Ishikawa (cell line): Measurements from ENCODE around the gene RASGEF1B.

Experiments
- CEBPB ChIP-seq: IDR thresholded peaks from 2 replicates; pipeline ENCODE4 v1.6.1; 2012
- EGR1 ChIP-seq: IDR thresholded peaks from 2 replicates; pipeline ENCODE4 v1.6.1; 2012
- EP300 ChIP-seq: IDR thresholded peaks from 2 replicates; pipeline ENCODE4 v1.6.1; 2012; ENCODE audit warnings: borderline replicate concordance
- FOXM1 ChIP-seq: IDR thresholded peaks from 2 replicates; pipeline ENCODE4 v1.6.1; 2012; ENCODE audit warnings: low read depth, borderline replicate concordance
- NFIC ChIP-seq: IDR thresholded peaks from 2 replicates; pipeline ENCODE4 v1.6.1; 2012
- RAD21 ChIP-seq: IDR thresholded peaks from 2 replicates; pipeline ENCODE4 v1.6.1; 2012; ENCODE audit warnings: low read depth
- TAF1 ChIP-seq: IDR thresholded peaks from 2 replicates; pipeline ENCODE4 v1.6.1; 2012; ENCODE audit warnings: low read depth, mild to moderate bottlenecking
- TCF12 ChIP-seq: IDR thresholded peaks from 2 replicates; pipeline ENCODE4 v1.6.1; 2012; ENCODE audit warnings: low read depth
- TEAD4 ChIP-seq: IDR thresholded peaks from 2 replicates; pipeline ENCODE4 v1.6.1; 2012
- YY1 ChIP-seq: IDR thresholded peaks from 2 replicates; pipeline ENCODE4 v1.6.1; 2012; ENCODE audit warnings: low read depth
- ZBTB7A ChIP-seq: IDR thresholded peaks from 2 replicates; pipeline ENCODE4 v1.6.1; 2012; ENCODE audit warnings: low read depth
- TF ChIP-seq, protein P1 (sequence below): IDR thresholded peaks from 2 replicates; pipeline ENCODE4 v1.6.1; 2012; ENCODE audit warnings: low read depth, mild to moderate bottlenecking
- TF ChIP-seq, protein P2 (sequence below): IDR thresholded peaks from 2 replicates; pipeline ENCODE4 v1.6.1; 2012
- TF ChIP-seq, protein P3 (sequence below): IDR thresholded peaks from 2 replicates; pipeline ENCODE4 v1.6.1; 2012

Gene RASGEF1B

GRCh38 chr4:81472281-81473182 lies 825 bp upstream of the RASGEF1B start:
- TF ChIP-seq, protein P1, sequence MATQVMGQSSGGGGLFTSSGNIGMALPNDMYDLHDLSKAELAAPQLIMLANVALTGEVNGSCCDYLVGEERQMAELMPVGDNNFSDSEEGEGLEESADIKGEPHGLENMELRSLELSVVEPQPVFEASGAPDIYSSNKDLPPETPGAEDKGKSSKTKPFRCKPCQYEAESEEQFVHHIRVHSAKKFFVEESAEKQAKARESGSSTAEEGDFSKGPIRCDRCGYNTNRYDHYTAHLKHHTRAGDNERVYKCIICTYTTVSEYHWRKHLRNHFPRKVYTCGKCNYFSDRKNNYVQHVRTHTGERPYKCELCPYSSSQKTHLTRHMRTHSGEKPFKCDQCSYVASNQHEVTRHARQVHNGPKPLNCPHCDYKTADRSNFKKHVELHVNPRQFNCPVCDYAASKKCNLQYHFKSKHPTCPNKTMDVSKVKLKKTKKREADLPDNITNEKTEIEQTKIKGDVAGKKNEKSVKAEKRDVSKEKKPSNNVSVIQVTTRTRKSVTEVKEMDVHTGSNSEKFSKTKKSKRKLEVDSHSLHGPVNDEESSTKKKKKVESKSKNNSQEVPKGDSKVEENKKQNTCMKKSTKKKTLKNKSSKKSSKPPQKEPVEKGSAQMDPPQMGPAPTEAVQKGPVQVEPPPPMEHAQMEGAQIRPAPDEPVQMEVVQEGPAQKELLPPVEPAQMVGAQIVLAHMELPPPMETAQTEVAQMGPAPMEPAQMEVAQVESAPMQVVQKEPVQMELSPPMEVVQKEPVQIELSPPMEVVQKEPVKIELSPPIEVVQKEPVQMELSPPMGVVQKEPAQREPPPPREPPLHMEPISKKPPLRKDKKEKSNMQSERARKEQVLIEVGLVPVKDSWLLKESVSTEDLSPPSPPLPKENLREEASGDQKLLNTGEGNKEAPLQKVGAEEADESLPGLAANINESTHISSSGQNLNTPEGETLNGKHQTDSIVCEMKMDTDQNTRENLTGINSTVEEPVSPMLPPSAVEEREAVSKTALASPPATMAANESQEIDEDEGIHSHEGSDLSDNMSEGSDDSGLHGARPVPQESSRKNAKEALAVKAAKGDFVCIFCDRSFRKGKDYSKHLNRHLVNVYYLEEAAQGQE = no peak
- TF ChIP-seq ZBTB7A = no peak

DNA sequence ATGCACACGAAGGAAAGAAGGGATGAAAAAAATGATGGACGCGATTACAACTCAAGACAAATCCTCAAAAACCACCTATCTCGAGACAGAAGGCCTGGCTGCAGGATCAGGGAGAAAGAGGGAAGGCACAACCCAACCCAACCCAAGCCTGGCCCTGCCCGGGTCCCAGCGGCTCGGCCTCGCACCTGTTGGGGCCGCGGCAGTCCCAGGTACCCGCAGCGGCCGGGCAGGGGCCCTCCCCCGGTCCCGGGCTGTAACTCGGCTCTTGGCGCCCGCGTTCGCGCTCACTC lies 464 bp downstream of the RASGEF1B start:
- no peak for TF ChIP-seq TCF12
- TF ChIP-seq, protein P2, sequence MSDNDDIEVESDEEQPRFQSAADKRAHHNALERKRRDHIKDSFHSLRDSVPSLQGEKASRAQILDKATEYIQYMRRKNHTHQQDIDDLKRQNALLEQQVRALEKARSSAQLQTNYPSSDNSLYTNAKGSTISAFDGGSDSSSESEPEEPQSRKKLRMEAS = no peak
- TF ChIP-seq FOXM1 = no peak
- TF ChIP-seq CEBPB = no peak
- TF ChIP-seq, protein P1 = no peak
- TF ChIP-seq TAF1 = no peak
- no peak for TF ChIP-seq TEAD4
- TF ChIP-seq EGR1 = no peak
- TF ChIP-seq NFIC = no peak
- TF ChIP-seq ZBTB7A = no peak
- no peak for TF ChIP-seq YY1
- TF ChIP-seq RAD21 = no peak

- TF ChIP-seq YY1 (peak; percentile 27; the same call in 1 of the 2 replicates), EGR1 (no peak)
- TF ChIP-seq, protein P3, sequence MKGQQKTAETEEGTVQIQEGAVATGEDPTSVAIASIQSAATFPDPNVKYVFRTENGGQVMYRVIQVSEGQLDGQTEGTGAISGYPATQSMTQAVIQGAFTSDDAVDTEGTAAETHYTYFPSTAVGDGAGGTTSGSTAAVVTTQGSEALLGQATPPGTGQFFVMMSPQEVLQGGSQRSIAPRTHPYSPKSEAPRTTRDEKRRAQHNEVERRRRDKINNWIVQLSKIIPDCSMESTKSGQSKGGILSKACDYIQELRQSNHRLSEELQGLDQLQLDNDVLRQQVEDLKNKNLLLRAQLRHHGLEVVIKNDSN = 0 out of 2 replicates have a peak, but pooled peaks have one; percentile 39
These were observed 1.0 kb downstream of the RASGEF1B start for GRCh38 chr4:81470456-81471297.

GRCh38 chr4:81469781-81470455 lies 1.8 kb downstream of the RASGEF1B start:
- TF ChIP-seq CEBPB (no peak), EGR1 (no peak), YY1 (no peak), FOXM1 (no peak), EP300 (no peak), RAD21 (no peak), NFIC (no peak), ZBTB7A (no peak), TCF12 (no peak)
- TF ChIP-seq, protein P2 = no peak
- TF ChIP-seq, protein P1 = no peak
- TF ChIP-seq, protein P3 = no peak
